Measurements from ENCODE around the gene HERPUD1.
"Not testable (repeated sequence)": the region's sequence is repeated elsewhere in the genome, so short reads cannot be mapped to it uniquely, and the experiment has no call there.

DNA sequence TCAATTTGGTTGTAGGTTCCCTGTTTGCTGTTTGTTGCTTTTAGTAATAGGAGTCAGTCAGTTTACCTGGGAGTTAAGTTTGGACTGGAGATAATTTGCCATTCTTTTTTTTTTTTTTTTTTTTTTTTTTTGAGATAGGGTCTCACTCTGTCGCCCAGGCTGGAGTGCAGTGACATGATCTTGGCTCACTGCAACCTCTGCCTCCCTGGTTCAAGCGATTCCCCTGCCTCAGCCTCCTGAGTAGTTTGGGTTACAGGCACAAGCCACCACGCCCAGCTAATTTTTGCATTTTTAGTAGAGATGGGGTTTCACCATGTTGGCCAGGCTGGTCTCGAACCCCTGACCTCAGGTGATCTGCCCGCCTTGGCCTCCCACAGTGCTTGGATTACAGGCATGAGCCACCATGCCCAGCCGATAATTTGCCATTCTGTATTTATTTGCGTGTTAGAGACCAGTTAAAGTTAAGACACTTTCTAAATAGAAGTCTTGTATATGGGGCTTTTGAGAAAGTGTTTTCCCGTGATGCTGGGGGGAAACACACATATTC is 2.7 kb downstream of the HERPUD1 start:
- not testable (repeated sequence) for TF ChIP-seq CTCF (IDR thresholded peaks at IDR 0.05; ENCODE audit: insufficient read depth, low read length, poor library complexity, severe bottlenecking); EZH2phosphoT487 (conservative IDR thresholded peaks at IDR 0.05; ENCODE audit: low read length)
